Measurements from ENCODE around the gene ZNF207. TPM values are rescaled to one million over a fixed set of nuclear protein-coding genes. Genes with fewer than 3 reads are reported as not detected.
"Not testable (repeated sequence)": the region's sequence is repeated elsewhere in the genome, so short reads cannot be mapped to it uniquely, and the experiment has no call there.

ZNF207 gene
- total RNA-seq, 1 donor from 2014 or later: 108 TPM

GRCh38 chr17:32385971-32386370 lies 36.0 kb downstream of the ZNF207 start:
- TF ChIP-seq, protein P1, sequence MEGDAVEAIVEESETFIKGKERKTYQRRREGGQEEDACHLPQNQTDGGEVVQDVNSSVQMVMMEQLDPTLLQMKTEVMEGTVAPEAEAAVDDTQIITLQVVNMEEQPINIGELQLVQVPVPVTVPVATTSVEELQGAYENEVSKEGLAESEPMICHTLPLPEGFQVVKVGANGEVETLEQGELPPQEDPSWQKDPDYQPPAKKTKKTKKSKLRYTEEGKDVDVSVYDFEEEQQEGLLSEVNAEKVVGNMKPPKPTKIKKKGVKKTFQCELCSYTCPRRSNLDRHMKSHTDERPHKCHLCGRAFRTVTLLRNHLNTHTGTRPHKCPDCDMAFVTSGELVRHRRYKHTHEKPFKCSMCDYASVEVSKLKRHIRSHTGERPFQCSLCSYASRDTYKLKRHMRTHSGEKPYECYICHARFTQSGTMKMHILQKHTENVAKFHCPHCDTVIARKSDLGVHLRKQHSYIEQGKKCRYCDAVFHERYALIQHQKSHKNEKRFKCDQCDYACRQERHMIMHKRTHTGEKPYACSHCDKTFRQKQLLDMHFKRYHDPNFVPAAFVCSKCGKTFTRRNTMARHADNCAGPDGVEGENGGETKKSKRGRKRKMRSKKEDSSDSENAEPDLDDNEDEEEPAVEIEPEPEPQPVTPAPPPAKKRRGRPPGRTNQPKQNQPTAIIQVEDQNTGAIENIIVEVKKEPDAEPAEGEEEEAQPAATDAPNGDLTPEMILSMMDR (conservative IDR thresholded peaks at IDR 0.05; ENCODE audit: low read depth, low read length): no peak
- no peak overlapping the region for H3K4me3 ChIP-seq (ENCODE audit: low read depth, low read length)
- DNase-seq (ENCODE audit: low read depth): no peak

DNA sequence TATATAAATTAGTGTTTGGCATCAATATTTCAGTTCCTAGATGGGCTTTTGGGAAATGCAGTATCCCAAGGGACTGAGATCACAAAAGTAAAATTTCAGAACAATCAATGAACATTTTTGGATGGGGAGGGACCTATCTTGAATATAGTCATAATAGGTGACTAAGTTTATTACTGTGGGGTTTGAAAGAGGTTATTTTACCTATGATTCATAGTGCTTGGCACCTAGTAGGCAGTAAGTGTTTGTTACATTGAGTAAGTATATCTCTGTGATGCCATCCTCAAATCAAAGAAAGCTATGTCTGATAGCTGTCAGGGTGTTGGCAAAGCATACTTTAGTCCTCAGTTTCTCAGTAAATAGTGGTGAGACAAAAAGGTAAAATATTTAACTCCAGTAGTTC lies 36.9 kb downstream of the ZNF207 start:
- TF ChIP-seq, protein P1 (conservative IDR thresholded peaks at IDR 0.05; ENCODE audit: low read depth, low read length): no peak
- no peak overlapping the region for H3K4me3 ChIP-seq (ENCODE audit: low read depth, low read length)
- DNase-seq (ENCODE audit: low read depth): no peak

- not testable (repeated sequence) for H3K4me3 ChIP-seq (ENCODE audit: low read depth, low read length); DNase-seq (ENCODE audit: low read depth)
Observed at GRCh38 chr17:32388128-32388527, 38.2 kb downstream of the ZNF207 start.

GRCh38 chr17:32388613-32389459 lies 38.9 kb downstream of the ZNF207 start:
- no peak overlapping the region for H3K4me3 ChIP-seq (ENCODE audit: low read depth, low read length)
- TF ChIP-seq, protein P1 (conservative IDR thresholded peaks at IDR 0.05; ENCODE audit: low read depth, low read length): no peak
- DNase-seq (ENCODE audit: low read depth): no peak

- TF ChIP-seq, protein P1 (conservative IDR thresholded peaks at IDR 0.05; ENCODE audit: low read depth, low read length): no peak
- DNase-seq (ENCODE audit: low read depth): no peak
Observed at GRCh38 chr17:32393904-32394303, 43.9 kb downstream of the ZNF207 start.

DNA sequence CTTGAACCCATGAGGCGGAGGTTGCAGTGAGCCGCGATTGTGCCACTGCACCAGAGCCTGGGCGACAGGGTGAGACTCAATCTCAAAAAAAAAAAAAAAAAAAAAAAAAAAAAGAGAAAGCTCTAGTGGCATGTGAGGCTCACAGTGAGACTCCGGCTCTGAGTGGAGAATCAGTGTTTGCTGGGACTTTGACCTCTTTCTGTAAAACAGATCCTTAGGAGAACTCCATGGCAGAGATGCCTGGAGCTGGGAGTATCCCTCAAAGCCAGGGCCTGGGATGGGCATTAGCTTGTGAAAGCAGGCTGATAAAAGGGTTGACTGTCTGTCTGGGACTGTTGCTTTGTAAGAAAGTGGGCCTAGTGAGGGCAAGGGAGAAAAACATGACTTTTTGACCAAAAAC lies 46.4 kb downstream of the ZNF207 start:
- no peak for DNase-seq (ENCODE audit: low read depth)
- H3K4me3 ChIP-seq (ENCODE audit: low read depth, low read length): no peak overlapping the region
- TF ChIP-seq, protein P1 (conservative IDR thresholded peaks at IDR 0.05; ENCODE audit: low read depth, low read length): no peak

More at GRCh38 chr17:32393904-32394303, 43.9 kb downstream of the ZNF207 start:
- H3K4me3 ChIP-seq (ENCODE audit: low read depth, low read length): no peak overlapping the region

DNA sequence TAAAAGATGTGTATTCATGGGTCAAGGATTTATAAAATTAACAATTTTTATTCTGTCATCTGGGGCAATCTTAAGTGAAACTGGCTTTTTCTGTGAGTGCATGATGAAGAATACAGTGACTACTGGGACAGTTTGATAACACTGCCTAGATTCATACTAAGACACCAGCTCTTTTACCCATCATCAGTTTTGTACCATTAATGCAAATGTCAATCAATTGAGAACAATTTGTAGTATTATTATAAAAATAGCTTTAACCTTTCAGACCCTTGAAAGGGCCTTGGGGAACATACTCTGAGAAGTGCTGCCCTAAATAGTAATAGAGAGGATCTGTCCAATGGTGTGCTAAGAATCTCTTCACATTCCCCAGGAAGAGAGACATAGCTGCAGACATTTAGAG lies 49.0 kb downstream of the ZNF207 start:
- no peak overlapping the region for H3K4me3 ChIP-seq (ENCODE audit: low read depth, low read length)
- no peak for DNase-seq (ENCODE audit: low read depth)
- TF ChIP-seq, protein P1 (conservative IDR thresholded peaks at IDR 0.05; ENCODE audit: low read depth, low read length): no peak

- not testable (repeated sequence) for H3K4me3 ChIP-seq (ENCODE audit: low read depth, low read length)
Observed at GRCh38 chr17:32410085-32410484, 60.1 kb downstream of the ZNF207 start.

More at GRCh38 chr17:32410085-32410484, 60.1 kb downstream of the ZNF207 start:
- not testable (repeated sequence) for DNase-seq (ENCODE audit: low read depth)
